Ramos (cell line): ENCODE data around the gene NCBP2L.

Experiments used
- in situ Hi-C: fragments of 300-500 bp; cut with MboI; formaldehyde crosslinking; loops from one replicate; pipeline ENCODE4 v1.14.3; 2022; ENCODE audit warnings: low sequenced_read_pairs; ENCODE audit not compliant: unreplicated experiment

Gene NCBP2L

DNA sequence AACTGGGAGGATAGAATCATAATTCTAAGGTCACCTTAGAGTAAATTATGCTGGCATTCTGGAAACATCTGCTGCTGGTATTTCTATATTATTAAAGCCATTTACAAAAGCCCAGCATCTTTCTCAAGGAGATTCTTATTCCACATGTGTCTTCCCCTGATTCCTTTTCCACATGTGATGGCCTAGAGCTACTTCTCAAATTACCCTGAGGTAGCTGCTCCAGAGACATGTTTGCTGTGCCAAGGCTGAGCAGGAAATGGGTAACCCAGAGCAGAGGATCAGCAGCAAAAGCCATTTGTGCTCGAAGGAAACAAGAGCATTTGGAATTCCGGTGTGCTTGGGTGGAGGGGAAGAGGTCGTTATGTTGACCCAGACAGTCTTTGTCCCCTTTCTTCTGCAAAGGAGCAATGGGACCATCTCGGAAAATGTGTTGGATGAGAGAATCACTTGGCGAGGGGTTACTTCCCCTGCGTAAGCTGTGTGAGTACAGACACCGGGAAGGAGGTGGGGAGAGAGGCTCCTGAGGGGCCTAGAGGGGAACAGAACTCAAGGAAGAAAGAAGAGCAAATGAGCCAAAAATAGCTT is 26.6 kb upstream of the NCBP2L start:
- in situ Hi-C loops, result no loop called here

DNA sequence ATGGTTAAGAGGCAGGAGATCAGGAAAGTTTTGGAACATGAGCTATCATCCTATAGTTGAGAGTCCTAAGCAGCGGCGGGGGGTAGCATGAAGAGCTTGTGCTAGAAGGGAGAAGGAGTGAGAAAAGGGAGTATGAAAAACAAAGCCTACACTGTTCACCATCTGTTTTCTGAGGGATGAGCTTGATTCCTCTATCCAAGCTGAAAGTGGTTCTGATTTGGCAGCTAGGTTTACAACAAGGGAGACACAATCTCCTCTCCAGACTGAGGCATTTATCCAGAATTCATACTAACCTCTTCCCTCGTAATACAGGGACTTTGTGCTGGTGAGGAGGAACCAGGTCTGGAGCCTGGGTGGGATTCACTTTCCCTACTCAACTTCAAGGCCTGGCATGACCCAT is 25.5 kb upstream of the NCBP2L start:
- in situ Hi-C loops, result no loop called here

DNA sequence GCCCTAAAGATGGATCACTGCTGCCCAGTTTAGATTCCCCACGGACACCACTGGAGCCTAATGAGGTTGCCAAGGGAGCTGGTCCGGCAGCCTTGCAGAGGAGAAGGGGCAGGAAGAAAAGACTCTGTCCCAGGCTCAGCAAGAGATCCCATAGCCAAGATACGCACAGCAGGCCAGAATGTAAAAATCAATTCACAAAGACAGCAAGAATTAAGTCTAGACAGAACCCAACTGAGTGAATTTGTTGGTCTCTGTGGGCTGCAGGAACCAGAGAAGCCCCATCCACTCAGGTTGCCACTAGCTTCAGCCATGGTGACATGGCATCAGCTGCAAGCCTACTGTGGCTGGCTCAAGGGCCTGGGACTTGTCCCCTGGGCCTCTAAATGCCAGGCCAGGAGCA is 24.8 kb upstream of the NCBP2L start:
- in situ Hi-C loops, result no loop called here

DNA sequence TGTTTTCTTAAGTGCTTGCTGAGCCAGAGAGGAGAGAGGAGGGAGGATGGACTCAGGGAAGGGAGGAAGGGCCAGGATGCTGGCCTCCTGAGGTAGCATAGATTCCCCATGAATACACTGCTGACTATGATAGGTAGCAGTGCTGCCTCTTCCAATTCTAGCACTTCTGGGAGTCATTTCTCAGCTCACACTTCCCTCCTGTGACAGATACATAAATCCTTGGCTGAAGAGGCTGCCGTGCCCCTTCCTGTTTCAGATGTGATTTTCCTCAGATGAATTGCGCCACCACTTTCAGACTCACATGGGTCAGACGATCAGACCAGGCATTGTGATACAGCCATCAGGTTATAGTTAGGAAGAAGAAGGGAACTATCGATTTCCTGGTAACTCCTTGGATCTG is 24.3 kb upstream of the NCBP2L start:
- in situ Hi-C loops, result no loop called here

DNA sequence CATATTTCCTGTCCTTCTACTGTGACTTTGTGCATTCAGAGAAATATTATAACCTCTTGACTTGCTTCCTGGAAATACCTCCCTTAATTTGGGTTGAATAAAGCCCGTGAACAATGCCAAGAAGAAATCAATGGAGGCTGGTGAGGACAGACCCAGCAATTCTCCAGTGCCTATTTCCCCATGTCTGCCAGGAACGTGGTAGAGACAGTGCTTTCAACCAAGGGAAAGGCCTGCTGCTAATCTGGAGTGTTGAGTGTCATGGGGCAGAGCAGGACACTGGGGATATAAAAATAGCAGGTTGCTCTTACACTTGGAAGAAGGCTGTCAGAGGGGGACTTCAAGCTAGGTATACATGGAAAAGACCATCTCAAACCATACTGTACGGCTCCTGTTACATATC is 21.8 kb upstream of the NCBP2L start:
- in situ Hi-C loops, result no loop called here

DNA sequence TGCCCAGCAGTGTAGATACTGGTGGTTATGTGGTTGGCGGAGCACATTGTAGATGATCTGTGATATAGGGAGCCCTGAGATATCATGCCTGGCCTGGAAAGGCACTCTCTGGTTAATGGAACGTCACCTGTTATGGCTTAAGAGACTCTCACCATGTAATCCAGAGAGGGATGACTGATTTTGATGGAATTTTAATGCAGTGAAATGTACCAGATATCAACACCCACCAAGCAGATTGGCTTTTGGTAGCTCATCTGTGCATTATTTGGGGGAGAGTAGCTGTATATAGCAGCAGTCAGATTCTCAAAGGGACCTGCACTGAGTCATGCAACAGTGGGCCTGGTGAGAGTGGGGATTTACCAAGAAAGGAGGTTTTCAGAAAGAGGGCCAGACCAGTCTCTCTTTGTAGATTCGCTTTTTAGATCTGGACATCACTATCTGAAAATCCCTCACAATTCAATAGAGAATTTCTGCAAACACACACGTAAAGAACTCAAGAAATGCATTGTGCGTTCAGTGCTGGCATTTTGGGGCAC is 19.2 kb upstream of the NCBP2L start:
- in situ Hi-C loops, result no loop called here

DNA sequence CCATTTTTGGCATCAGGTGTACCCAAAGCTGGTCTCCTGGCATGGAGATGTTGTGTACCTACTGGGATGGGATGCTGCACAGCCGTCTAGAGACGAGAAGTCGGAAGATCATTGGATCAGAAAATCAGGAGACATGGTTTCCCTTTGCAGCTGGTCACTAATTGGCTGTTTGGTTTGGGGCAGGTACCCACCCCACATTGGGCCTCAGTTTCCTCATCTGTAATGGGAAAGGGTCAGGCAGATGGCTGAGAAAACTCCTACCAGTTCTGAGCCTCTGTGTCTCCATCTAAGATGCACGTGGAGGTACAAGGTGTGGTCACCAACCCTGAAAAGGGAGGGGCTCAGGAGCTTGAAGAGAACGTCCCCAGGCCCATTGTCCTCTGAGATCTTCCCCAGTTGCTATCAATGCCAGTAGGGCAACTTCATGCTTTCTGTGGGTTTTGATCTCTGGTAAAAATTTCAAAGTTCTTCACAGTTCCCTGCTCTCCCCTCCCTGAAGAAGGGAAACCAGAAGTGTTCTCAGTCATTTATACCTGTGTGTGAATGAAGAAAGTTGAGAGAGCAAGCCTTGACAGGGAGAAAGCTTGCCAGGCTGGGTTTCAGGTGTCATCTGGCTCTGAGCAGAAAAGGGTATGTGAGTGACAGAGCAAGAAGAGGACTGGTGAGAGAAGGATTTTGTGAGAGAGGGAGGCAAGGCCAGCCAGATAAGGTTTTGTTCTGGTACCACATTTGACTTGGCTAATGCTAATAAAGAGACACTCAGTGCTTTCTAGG is 17.0 kb upstream of the NCBP2L start:
- in situ Hi-C loops, result no loop called here

DNA sequence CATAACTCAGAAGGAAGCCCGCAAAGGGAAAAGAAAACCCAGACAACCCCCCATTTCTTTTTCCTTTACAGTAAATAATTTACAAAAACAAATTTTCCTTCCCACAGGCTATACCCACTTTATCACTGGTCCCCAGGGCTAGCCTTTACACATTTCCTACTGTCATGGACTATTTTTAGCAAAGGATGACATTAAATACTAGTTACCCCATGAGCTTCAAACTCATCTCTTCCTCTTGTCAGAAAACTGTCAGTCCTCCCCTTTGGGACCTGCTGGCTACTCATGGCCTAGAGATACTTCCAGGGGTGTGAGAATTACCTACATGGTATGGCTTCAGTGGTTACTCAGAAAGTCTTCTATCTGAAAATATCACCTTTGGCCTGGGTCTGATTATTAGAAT is 13.9 kb upstream of the NCBP2L start:
- in situ Hi-C loops, result no loop called here

DNA sequence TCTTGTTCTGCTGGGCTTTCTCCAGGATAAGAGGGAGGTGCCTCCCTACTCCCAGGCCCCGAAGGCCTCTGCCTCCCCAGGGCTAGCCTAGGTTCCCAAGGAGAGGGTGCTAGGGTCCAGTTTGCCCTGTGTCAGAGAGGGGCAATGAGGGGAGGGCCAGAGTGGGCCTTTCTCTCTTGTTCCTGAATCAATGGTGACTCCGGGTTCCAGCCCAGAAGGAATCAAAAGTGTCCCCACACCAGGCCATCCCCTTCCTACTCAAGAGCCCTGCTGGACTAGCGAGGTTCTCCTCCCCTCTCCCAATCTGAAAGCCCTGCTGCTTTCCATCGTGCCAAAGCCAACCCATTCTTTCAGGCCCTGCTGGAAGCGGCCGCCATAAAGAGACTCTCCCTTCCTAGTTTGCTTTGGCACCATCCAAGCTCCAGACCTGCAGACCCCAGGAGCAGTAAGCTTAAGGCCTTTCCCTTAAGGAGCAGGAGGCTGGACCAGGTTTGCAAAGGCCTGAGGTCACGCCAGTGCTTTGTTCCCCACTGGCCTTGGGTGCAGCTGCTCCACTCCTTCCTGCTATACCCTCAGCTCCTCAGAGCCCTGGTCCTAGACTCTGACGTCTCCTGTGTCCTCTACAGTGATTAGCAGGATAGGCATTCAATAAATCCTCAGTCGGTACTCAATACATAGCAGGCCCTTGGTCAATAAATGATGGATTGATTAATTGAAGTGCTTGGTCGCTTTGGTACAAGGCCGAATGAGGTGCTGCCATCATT is 12.5 kb upstream of the NCBP2L start:
- in situ Hi-C loops, result no loop called here

DNA sequence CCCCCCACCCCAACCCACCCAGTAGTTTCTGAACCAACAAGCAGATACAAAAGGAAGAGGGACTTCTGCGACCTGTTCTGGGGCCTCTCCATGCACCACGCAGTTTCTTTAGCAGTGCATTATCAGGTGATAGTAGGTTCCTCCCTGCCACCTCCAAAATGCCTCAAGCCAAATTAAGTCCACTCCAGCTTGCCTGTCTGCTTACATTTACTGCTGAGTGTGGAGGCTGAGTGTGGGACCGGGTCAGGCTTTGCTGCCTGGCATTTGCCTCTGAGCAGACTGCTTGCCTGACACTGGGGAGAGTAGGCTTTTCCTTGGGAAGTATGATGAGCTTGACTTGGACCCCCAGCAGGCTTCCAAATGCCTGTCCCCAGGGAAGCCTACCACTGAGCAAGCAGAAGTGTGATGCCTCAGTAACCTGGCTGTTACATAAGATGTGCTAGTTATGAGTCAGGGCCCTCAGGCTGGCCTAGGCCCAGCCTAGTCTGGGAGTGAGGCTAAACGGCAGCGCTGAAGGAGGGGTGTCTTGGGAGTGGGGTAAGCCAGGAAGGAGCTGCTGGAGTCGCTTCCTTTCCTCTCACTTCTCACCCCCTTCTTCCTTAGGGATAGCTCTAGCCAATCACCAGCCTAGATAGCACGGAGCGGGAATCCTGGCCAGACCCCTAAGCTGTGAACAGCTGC is 10.9 kb upstream of the NCBP2L start:
- in situ Hi-C loops, result no loop called here

DNA sequence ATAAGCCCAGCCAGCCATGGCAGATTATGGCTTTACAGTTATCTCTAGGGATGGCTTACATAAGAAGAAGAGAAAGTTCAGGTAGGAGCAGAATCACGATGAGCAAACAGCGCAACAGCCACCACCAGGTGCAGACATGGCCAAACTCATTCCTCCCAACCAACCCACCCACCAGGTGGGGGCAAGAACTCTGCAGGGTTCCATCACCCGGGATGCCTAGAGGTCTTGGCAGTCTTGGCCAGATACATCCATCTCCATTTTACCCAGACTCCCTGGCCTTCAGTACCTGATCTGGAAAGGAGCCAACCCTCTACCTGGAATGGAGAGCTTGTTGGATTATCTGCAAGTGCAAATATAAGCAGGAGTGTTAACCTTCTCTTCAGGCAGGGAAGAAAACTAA is 9.5 kb upstream of the NCBP2L start:
- in situ Hi-C loops, result no loop called here

DNA sequence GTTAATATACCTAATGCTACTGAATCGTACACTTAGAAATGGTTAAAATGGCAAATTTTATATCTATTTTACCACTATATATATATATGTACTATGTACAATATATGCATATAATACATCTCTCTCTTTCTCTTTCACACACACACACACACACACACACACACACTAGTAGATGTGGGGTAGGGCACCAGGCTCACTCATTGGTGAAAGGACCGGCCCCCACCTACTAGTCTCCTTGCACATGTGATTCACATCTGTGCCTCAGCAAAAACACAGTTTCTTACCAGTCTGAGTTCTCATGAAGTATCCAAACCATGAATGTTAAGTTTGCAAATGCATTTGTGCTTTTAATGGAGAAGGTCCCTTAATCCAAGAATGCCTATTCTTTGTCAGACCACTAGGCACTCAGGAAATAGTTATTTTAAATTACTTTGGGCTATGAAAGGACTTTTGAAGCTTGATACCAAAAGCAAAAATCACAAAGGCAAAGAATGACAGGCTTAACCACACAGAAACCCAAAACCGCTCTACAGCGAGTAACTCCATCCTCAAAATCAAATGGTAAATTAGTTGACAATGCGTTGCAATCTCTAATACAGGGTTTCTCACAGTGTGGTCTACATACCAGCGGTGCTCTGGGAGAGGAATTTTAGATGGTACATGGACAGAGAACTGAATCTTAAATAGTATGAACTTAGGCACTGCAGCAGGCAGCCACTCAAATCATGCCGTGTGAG is 7.8 kb upstream of the NCBP2L start:
- in situ Hi-C loops, result no loop called here

DNA sequence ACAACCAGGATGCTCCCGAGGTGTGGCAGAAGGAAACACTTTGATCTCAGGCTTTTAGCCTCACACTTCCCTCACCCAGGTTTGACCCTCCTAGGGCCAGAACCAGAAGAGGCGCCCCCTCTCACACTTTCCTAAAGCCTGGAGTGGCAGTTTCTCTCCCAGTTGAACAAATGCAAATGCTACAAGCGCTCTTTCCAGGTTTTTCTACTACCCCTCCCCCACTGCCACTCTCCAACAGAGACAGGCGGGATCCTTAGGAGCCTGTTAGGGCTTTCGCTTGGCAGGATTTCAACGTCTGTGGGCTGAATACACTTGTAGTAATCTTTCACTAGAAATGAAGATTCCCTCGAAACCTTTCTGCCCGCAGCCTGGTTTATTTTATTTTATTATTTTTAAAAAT is 4.3 kb upstream of the NCBP2L start:
- in situ Hi-C loops, result no loop called here

DNA sequence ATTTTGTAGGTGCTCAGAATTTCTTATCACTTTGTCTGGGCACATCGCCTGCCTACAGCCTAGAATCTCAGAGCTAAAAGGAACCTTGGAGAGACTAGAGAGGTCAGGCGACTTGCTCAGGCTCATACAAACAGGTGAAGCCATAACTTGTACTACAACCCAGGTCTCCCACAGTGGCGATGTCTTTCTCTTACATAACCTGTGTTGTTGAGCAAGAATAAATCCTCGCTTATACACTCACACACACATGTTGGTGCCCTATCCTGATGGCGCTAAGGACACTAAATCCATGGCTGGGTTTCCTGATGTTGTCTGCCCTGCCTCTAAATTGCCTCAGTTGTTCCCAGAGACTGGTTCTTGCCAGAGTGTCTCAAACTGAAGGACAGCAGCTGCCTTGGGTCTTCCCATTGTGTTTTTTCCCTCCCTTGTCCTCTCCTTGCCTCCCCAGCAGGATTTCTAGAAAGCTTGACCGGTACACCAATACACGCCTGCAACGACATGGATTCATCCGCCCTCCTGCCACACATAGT is 3.6 kb upstream of the NCBP2L start:
- in situ Hi-C loops, result no loop called here

DNA sequence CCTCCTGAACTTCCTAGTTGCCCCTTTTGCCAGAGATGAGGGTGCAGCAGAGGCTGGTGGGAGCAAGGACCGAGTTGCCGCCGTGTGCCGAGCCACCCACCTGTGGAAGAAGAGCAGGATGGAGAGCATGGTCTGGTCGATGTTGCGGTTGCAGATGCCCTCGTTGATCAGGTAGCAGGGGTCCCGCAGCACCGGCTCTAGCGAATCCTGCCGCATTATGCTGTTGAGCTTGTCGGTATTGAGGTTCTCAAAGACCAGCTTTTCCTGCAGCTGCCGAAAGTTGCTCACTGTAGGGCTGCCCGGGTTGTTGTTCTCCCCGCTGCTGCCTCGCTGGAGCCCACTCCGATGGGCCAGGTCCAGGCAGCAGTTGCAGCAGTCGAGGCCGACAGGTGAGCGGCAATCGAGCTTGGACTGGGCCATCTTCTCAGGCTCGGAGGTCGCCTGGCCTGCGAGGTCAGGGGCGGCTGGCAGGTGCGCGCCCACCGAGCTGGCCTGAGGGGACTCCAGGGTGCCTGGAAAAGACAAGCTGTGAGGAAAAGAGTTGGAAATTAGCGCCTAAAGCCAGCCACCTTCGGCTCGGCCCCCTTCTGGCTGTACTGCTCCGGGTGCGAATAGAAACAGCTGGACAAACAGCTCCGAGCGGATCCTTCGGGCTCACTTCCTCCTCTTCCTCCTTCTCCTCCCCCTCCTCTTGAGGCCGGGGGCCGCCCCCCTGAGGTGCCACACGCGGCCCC is 2.4 kb upstream of the NCBP2L start:
- in situ Hi-C loops, result loop anchor here (5.0 kb wide), 1 partner anchor 113 kb away; no protein-coding TSS in a partner anchor

DNA sequence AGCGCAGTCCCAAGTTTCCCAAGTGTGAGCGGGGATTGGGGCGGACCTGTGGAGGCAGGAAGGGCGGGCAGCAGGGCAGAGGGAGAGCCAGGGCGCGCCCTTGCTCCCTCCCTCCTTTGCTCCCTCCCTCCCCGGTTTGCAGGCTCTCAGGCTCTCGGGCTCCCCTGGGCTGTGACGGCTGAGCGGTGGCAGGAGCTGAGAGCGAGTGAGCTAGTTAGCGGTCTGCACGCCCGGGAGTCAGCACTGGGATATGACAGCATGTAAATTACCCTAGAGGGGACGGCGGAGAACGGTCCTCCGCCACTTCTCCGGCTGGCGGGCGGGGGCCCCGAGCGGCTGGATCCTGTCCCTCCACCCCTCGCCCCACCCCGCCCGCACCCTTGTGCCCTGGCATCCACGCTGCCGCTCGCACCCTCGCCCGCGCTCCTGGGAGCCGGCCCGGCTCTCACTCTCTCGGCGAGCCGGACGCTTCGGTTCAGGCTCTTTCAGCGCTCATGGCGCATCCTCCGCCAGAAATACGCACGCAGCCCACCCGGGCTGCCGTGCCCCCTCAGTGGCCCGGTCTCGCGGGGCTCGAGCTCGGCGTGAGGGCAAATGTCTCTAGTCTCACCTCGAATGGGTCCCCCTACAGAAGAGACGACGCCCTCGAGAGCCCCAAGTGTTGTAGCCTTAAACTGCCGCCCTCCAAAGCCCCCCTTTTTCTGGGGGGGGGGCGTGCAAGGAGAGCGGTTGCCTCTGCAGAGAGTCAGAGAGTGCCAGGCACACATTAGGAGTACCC is 1.6 kb upstream of the NCBP2L start, which contains the start of gene TSC22D3:
Gene TSC22D3 (minus strand): TSS at position 54 of the 778 bp plus-strand sequence. CDS start 368 bp downstream, outside the sequence.
- in situ Hi-C loops, result loop anchor here (5.0 kb wide), 1 partner anchor 114 kb away; no protein-coding TSS in a partner anchor

DNA sequence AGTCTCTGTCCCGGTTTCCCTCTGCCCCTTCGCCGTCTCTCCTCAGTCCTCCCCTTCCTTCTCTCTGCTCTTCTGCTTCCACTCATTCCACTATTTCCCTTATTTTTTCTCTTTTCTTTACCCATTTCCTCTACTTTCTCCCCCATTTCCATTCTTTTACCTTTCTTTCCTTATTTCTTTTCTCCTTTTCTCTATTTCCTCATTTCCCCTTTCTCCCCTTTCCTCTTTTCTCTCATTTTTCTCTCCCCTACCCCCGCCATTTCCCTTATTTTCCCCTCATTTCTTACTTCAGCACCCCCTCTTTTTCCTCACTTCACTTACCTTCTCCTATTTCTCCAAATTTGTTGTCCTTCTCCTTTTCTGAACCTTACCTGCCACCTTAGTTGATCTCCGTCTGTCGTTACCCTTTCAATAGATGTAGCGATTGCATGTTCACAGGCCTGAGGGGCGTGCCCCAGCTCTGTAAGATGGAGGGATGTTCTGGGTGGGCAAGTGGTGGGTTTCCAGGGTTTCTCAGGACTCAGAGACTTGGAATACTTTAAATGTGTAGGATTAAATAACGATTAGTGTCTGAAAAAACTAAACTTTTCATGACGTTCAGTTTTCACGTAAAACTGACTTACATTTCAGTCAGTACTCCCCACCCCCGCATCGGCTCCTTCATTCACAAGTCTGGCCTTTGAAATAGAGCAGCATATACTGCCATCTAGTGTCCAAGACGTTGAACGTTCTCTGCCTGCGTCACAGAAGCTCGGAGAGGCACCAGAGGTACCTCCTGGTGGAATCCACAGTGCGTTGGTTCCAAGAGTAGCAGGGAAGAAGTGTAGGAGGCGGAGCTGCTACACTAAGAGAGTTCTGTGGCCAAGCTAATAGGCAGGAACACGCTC is 641 bp upstream of the NCBP2L start:
- in situ Hi-C loops, result loop anchor here (5.0 kb wide), 1 partner anchor 115 kb away; no protein-coding TSS in a partner anchor
